HepG2 (cell line): Measurements from ENCODE around the gene RGS19. TPM values are rescaled to one million over a fixed set of nuclear protein-coding genes. Genes with fewer than 3 reads are reported as not detected.

Experiments used
- ATAC-seq: fragments of 200-7000 bp; cut with Tn5 transposase; 3 replicates; pipeline ENCODE4 v1.9.1; 2020; ENCODE audit warnings: mild to moderate bottlenecking, moderate library complexity
- BruUV-seq: library from RNA; stranded (reverse); fragments of 400-500 nt; replicated peaks from 2 replicates; lab custom pipeline; 2021; lab: Mats Ljungman, UMichigan
- CTCF ChIA-PET: fragments of 300-600 bp; formaldehyde crosslinking; extraction: SDS; loops from one replicate; lab custom pipeline; 2021; ENCODE audit warnings: low total read pairs, inconsistent platforms, low intra/inter-chr PET ratio; lab: Yijun Ruan, JAX
- POLR2A ChIA-PET: fragments of 350-600 bp; sonication (Branson Sonifier 250); formaldehyde crosslinking; loops from one replicate; lab custom pipeline; 2020; ENCODE audit warnings: antibody characterized with exemption, inconsistent platforms; lab: Yijun Ruan, JAX
- DNase-seq: peaks from one replicate; pipeline ENCODE4 v3.0.0-alpha.2; 2015; ENCODE audit warnings: low spot score
- FAIRE-seq: peaks from 3 replicates; lab custom pipeline; 2011; peaks lifted over from hg19 to GRCh38; lab: Jason Lieb, UNC
- H2AFZ ChIP-seq: one replicate; pipeline ENCODE4 v1.6.1; 2011; ENCODE audit warnings: low read length, inconsistent platforms
- H3K27ac ChIP-seq: fragments of 300-600 bp; 3 replicates; pipeline ENCODE4 v1.8.0; 2011; ENCODE audit warnings: mixed run types, mild to moderate bottlenecking, mixed read lengths, low read length, inconsistent platforms; ENCODE audit not compliant: insufficient read depth; ENCODE audit errors: extremely low read length
- H3K27me3 ChIP-seq, 2 experiments: fragments of 200-600 bp in 1 of 2; 2 replicates in 1 of 2; 3 replicates in 1 of 2; pipeline versions ENCODE4 v1.6.0 to v1.8.0; 2011; ENCODE audit warnings: low read length in 2 of 2, mild to moderate bottlenecking in 2 of 2, moderate library complexity in 2 of 2, inconsistent platforms in 1 of 2; ENCODE audit not compliant: insufficient read depth in 2 of 2, control insufficient read depth in 1 of 2
- H3K36me3 ChIP-seq, 2 experiments: fragments of 200-600 bp in 1 of 2; replicated peaks in 1 of 2; 2 replicates in 1 of 2; 3 replicates in 1 of 2; pipeline versions ENCODE4 v1.5.1 to v1.8.0; 2011; ENCODE audit warnings: low read length in 2 of 2, inconsistent platforms in 1 of 2; ENCODE audit not compliant: insufficient read depth in 2 of 2, control insufficient read depth in 1 of 2
- H3K4me1 ChIP-seq: 2 replicates; pipeline ENCODE4 v1.5.1; 2012; ENCODE audit warnings: low read length, inconsistent platforms; ENCODE audit not compliant: insufficient read depth
- H3K4me2 ChIP-seq: 2 replicates; pipeline ENCODE4 v1.6.0; 2011; ENCODE audit warnings: low read depth, low read length, inconsistent platforms
- H3K4me3 ChIP-seq, 3 experiments: fragments of 200-600 bp in 1 of 3; sonication (generic), shearing (Covaris generic) in 1 of 3; replicated peaks in 1 of 3; 2 replicates each; pipeline ENCODE4 v1.5.1; 2011 to 2016; ENCODE audit warnings: low read length in 3 of 3, inconsistent platforms in 2 of 3, low read depth in 2 of 3, mild to moderate bottlenecking in 2 of 3, control low read depth in 1 of 3, mixed read lengths in 1 of 3; ENCODE audit not compliant: insufficient read depth in 1 of 3
- H3K79me2 ChIP-seq: one replicate; pipeline ENCODE4 v1.6.1; 2011; ENCODE audit warnings: low read length, inconsistent platforms; ENCODE audit not compliant: insufficient read depth
- H3K9ac ChIP-seq: 2 replicates; pipeline ENCODE4 v1.6.0; 2011; ENCODE audit warnings: mild to moderate bottlenecking, low read depth, low read length, inconsistent platforms; ENCODE audit not compliant: insufficient read depth
- H3K9me3 ChIP-seq: 2 replicates; pipeline ENCODE4 v1.5.1; 2012; ENCODE audit warnings: mild to moderate bottlenecking, low read length
- H4K20me1 ChIP-seq: 2 replicates; pipeline ENCODE4 v1.6.0; 2011; ENCODE audit warnings: inconsistent platforms, mild to moderate bottlenecking, low read length, moderate library complexity; ENCODE audit not compliant: insufficient read depth
- BCLAF1 ChIP-seq: fragments of 450-650 bp; IDR thresholded peaks from 2 replicates; pipeline ENCODE4 v1.6.1; 2017; ENCODE audit warnings: mild to moderate bottlenecking
- CBX2 ChIP-seq, 2 experiments: fragments of 200-600 bp in 1 of 2; sonication (generic); formaldehyde crosslinking in 1 of 2; IDR thresholded peaks; 2 replicates each; pipeline versions ENCODE4 v1.7.0 to v1.8.1; 2018 to 2022; ENCODE audit warnings: low read depth in 2 of 2, low read length in 1 of 2, mild to moderate bottlenecking in 1 of 2, missing genetic modification reagents in 1 of 2
- HMGXB3 ChIP-seq: sonication (generic); formaldehyde crosslinking; IDR thresholded peaks from 2 replicates; pipeline ENCODE4 v1.4.0; 2020; ENCODE audit warnings: missing genetic modification reagents, borderline replicate concordance
- NR2C2 ChIP-seq: sonication (generic); formaldehyde crosslinking; IDR thresholded peaks from 2 replicates; pipeline ENCODE4 v1.4.0; 2020; ENCODE audit warnings: missing genetic modification reagents, mild to moderate bottlenecking, moderate library complexity, borderline replicate concordance
- NR2F6 ChIP-seq, 2 experiments: IDR thresholded peaks; 2 replicates each; pipeline ENCODE4 v1.6.1; 2016; ENCODE audit warnings: antibody characterized with exemption in 1 of 2, mild to moderate bottlenecking in 1 of 2
- POLR2AphosphoS2 ChIP-seq: IDR thresholded peaks from 2 replicates; pipeline ENCODE4 v1.6.1; 2011; ENCODE audit warnings: low read depth, low read length, improper control_type of control experiment
- ZNF44 ChIP-seq: sonication (generic); formaldehyde crosslinking; IDR thresholded peaks from 2 replicates; pipeline ENCODE4 v1.5.1; 2020; ENCODE audit warnings: mild to moderate bottlenecking, missing genetic modification reagents
- ZNF512B ChIP-seq: sonication (generic); formaldehyde crosslinking; IDR thresholded peaks from 2 replicates; pipeline ENCODE4 v1.5.1; 2020; ENCODE audit warnings: missing genetic modification reagents, mild to moderate bottlenecking, borderline replicate concordance
- WGBS: methylation state at CpG from one replicate; pipeline ENCODE4 v1.1.6; 2017; ENCODE audit warnings: low lambda C conversion rate; 5-methylcytosine and 5-hydroxymethylcytosine counted together
- in situ Hi-C: cut with HindIII; loops from 2 replicates; pipeline ENCODE4 v1.10.0; 2017; ENCODE audit warnings: low pct_unique_long_range_greater_than_20kb; ENCODE audit not compliant: extremely low pct_ligation_motif_present
- intact Hi-C: fragments of 100-400 bp; cut with micrococcal nuclease; formaldehyde crosslinking; loops from one replicate; pipeline ENCODE4 v1.10.0; 2022; ENCODE audit not compliant: unreplicated experiment
- polyA plus RNA-seq, 8 experiments: library from polyadenylated mRNA; depleted of rRNA in 3 of 8; stranded (reverse) in 7 of 8; unstranded in 1 of 8; fragments of >200 nt; fragmentation: Illumina TruSeq in 4 of 8; extraction: Trizol in 4 of 8; gene quantifications; 2 replicates each; pipeline versions ENCODE4 v1.2.1 to v1.2.3, GENCODE V29; 2011 to 2016; ENCODE audit warnings: low read depth in 4 of 8, missing spikeins in 1 of 8, mixed read lengths in 1 of 8; ENCODE audit not compliant: insufficient read depth in 1 of 8
- total RNA-seq, 5 experiments: library from RNA; depleted of rRNA; stranded (reverse); fragments of >200 nt; fragmentation: Illumina TruSeq; extraction: Trizol; gene quantifications; 2 replicates each; pipeline ENCODE4 v1.2.3, GENCODE V29; 2016; ENCODE audit warnings: low read depth in 1 of 5

RGS19 gene
- total and polyA plus RNA-seq, 2 of the 13 experiments (the other 11 are each of a cell fraction or from before 2014, with no cell fraction given), result 10.7 to 11.9 TPM

GRCh38 chr20:64056889-64057627 is 22.3 kb downstream of the RGS19 start:
- H3K9ac ChIP-seq, result peak overlapping the region; percentile 72
- FAIRE-seq (no peak), DNase-seq (no peak), ATAC-seq (peak; percentile 8)
- H3K36me3 ChIP-seq, result no peaks in the 10 kb centered on the region
- H3K9me3 ChIP-seq, result no peaks in the 10 kb centered on the region
- no peaks in the 10 kb centered on the region for H4K20me1 ChIP-seq
- H3K27me3 ChIP-seq, result no peaks in the 10 kb centered on the region
- H3K79me2 ChIP-seq, result no peaks in the 10 kb centered on the region
- POLR2A ChIA-PET, result interaction anchor here (0.8 to 9.4 kb wide), 7 partner anchors 9 to 430 kb away, joined by 3 to 252 read pairs (median 6); partner anchors contain the start of genes C20orf204, GMEB2, PRPF6 and SAMD10
- H2AFZ ChIP-seq, result no peak overlapping the region
- BruUV-seq, result no TSS peak
- WGBS, result 56% methylated on average over 39 of the region's 39 CpGs
- peak overlapping the region; percentile 87 for H3K4me2 ChIP-seq
- peak overlapping the region; percentile 40 to 69 (median 42); a peak in 5 of 6 replicates for H3K4me3 ChIP-seq
- in situ Hi-C loops, result loop anchor here (5.0 kb wide), 1 partner anchor 80 kb away; the partner anchor contains the start of gene SAMD10
- CTCF ChIA-PET, result interaction anchor here (0.8 to 3.7 kb wide), 3 partner anchors 77 to 237 kb away, joined by 3 to 33 read pairs (median 3); partner anchors contain the start of genes PRPF6, SAMD10 and UCKL1
- intact Hi-C loops, result loop anchor here (1.0 to 2.0 kb wide), 2 partner anchors 20 to 77 kb away; partner anchors contain the start of gene C20orf204
- peaks cover 79% of the 10 kb centered on the region for H3K4me1 ChIP-seq
- H3K27ac ChIP-seq, result peak overlapping the region; percentile 77
- no peak for TF ChIP-seq NR2F6 (IDR thresholded peaks at IDR 0.05)
- no peak for TF ChIP-seq NR2F6 (CRISPR knock-in tag; IDR thresholded peaks at IDR 0.05)
- TF ChIP-seq HMGXB3, result 0 out of 2 replicates have a peak, but pooled peaks have one; percentile 13
- no peak for TF ChIP-seq POLR2AphosphoS2
- TF ChIP-seq CBX2 (IDR thresholded peaks at IDR 0.05; ENCODE audit: low read depth, low read length), result no peak
- TF ChIP-seq CBX2 (CRISPR knock-in tag; IDR thresholded peaks at IDR 0.05; ENCODE audit: low read depth), result no peak
- no peak for TF ChIP-seq BCLAF1
- no peak for TF ChIP-seq ZNF44 (CRISPR knock-in tag)
- no peak for TF ChIP-seq ZNF512B
- no peak for TF ChIP-seq NR2C2 (CRISPR knock-in tag)
